ES-I3 (cell line): ENCODE data around the gene SLC6A9.

Experiments used
- H3K36me3 ChIP-seq: 2 replicates; pipeline ENCODE4 v1.6.1; 2013; ENCODE audit warnings: mild to moderate bottlenecking, low read length, control low read depth, moderate library complexity; ENCODE audit not compliant: insufficient read depth
- H3K4me1 ChIP-seq: 2 replicates; pipeline ENCODE4 v1.6.1; 2013; ENCODE audit warnings: mild to moderate bottlenecking, control low read depth, low read length; ENCODE audit not compliant: insufficient read depth
- H3K9ac ChIP-seq: 2 replicates; pipeline ENCODE4 v1.6.1; 2013; ENCODE audit warnings: low read depth, mild to moderate bottlenecking, low read length, moderate library complexity
- H3K9me3 ChIP-seq: 2 replicates; pipeline ENCODE4 v1.6.1; 2013; ENCODE audit warnings: mild to moderate bottlenecking, low read length, moderate library complexity; ENCODE audit not compliant: control insufficient read depth, insufficient read depth

SLC6A9 gene

DNA sequence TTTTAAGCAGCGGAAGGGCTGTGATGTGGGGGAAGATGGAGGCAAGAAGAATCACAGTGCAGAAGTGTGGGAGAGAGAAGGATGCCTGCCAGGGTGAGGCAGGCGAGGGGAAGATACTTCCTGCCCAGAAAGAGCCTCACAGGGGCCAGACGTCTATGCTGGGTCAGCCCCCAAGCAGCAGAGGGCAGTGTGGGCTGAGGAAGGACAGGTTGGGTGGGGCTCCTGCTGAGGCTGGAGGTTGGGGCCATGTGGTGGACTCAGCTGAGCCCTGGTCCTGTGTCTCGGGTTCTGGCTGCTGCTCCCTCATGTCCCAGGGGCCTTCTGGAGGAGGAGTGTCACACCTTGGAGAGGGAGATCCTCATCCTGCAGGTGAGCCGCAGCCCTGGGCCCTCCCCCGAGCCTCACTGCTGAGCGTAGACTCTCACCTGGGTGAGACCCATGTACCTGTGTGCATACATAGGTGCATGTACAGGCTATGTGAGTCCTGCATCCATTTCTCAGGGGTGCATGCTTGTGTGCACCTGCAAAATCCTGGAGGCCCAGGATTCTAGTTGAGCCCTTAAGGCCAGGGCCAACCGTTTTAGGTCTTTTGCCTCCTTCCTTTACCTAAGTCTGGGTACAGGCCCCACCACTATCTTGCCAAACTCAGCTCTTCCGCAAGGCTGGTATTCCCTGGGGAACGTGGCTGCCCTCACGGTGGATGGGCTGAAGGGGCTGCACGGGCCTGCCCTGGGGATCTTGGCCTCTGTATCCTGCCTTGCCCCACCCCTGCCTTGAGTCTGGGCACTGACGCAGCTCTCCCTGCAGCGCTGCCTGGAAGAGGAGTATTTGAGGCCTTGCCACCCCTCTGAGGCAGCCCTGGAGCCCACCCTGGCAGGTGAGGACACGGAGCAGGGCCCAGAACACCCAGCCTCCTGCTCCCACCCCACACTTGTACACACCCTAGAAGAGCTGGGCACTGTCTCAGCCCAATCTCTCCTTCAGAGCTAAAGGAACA is 36.2 kb downstream of the SLC6A9 start:
- Histone ChIP-seq H3K36me3 (no peaks in the 10 kb centered on the region), H3K9me3 (no peaks in the 10 kb centered on the region), H3K4me1 (no peaks in the 10 kb centered on the region; the same call in 1 of the 2 replicates), H3K9ac (no peak overlapping the region)

DNA sequence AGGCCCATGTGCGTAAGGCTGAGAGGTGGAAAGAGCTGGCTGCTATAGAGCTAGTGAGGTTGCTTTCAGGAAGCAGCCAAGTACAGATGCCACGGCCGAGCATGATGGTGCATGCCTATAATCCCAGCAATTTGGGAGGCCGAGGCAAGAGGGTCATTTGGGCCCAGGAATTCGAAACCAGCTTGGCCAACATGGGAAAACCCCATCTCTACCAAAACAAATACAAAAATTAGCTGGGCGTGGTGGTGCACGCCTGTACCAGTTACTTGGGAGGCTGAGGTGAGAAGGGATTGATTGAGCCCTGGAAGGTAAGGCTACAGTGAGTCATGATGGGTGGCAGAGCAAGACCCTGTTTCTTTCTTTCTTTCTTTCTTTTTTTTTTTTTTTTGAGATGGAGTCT is 37.2 kb downstream of the SLC6A9 start:
- H3K9ac ChIP-seq: no peak overlapping the region
- no peaks in the 10 kb centered on the region; the same call in 1 of the 2 replicates for H3K4me1 ChIP-seq
- no peaks in the 10 kb centered on the region for H3K36me3 ChIP-seq
- H3K9me3 ChIP-seq: no peaks in the 10 kb centered on the region

DNA sequence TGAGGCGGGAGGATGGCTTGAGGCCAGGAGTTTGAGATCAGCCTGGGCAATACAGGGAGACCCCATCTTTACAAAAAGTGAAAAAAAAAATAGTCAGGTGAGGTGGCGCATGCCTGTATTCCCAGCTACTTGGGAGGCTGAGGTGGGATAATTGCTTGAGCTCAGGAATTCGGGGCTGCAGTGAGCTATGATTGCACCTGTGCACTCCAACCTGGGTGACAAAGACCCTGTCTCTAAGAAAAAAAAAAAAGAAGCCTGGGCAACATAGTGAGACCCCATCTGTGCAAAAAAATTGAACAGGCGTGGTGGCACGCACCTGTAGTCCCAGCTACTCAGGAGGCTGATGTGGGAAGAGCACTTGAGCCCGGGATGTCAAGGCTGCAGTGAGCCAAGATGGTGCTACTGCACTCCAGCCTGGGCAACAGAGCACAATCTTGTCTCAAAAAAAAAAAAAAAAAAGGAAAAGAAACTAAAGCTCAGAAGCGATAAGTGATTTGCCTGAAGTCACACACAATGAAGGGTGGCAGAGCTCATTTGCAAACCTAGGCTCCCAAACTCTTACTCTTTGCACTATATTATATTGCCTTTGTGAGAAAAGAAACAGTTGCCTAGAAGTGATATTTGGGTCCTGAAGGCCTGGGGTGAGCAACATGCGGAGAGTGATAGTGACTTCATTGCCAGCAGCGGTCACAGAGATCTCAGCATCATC is 37.9 kb downstream of the SLC6A9 start:
- H3K9ac ChIP-seq: no peak overlapping the region
- no peaks in the 10 kb centered on the region for H3K36me3 ChIP-seq
- no peaks in the 10 kb centered on the region; the same call in 1 of the 2 replicates for H3K4me1 ChIP-seq
- H3K9me3 ChIP-seq: no peaks in the 10 kb centered on the region

GRCh38 chr1:43992232-43992995 is 38.8 kb downstream of the SLC6A9 start:
- peak overlapping the region; percentile 82 for H3K9ac ChIP-seq
- H3K36me3 ChIP-seq: no peaks in the 10 kb centered on the region
- H3K4me1 ChIP-seq: no peaks in the 10 kb centered on the region; the same call in 1 of the 2 replicates
- H3K9me3 ChIP-seq: no peaks in the 10 kb centered on the region

GRCh38 chr1:43991476-43992231 is 39.6 kb downstream of the SLC6A9 start, which contains the start of gene CCDC24:
CCDC24 (plus strand) TSS chr1:43991599; CDS start chr1:43991879, 280 bp downstream.
- H3K36me3 ChIP-seq: no peaks in the 10 kb centered on the region
- H3K9ac ChIP-seq: peak within 1 kb of the TSS; percentile 82
- no peaks in the 10 kb centered on the region for H3K9me3 ChIP-seq
- H3K4me1 ChIP-seq: no peaks in the 10 kb centered on the region; the same call in 1 of the 2 replicates

- H3K9ac ChIP-seq: peak overlapping the region; percentile 82
Measured at GRCh38 chr1:43991200-43991475, 40.1 kb downstream of the SLC6A9 start.

DNA sequence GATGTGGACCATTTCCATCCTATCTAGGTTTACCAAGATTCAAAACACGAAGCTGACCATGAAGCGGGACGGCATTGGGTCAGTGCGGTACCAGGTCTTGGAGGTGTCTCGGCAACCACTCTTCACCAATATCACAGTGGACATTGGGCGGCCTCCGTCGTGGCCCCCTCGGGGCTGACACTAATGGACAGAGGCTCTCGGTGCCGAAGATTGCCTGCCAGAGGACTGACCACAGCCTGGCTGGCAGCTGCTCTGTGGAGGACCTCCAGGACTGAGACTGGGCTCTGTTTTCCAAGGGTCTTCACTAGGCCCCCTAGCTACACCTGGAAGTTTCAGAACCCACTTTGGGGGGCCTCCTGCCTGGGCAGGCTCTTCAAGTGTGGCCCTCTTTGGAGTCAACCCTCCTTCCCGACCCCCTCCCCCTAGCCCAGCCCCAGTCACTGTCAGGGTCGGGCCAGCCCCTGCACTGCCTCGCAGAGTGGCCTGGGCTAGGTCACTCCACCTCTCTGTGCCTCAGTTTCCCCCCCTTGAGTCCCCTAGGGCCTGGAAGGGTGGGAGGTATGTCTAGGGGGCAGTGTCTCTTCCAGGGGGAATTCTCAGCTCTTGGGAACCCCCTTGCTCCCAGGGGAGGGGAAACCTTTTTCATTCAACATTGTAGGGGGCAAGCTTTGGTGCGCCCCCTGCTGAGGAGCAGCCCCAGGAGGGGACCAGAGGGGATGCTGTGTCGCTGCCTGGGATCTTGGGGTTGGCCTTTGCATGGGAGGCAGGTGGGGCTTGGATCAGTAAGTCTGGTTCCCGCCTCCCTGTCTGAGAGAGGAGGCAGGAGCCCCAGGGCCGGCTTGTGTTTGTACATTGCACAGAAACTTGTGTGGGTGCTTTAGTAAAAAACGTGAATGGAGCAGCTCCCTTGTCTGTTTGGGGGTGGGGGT is 40.7 kb downstream of the SLC6A9 start:
- no peaks in the 10 kb centered on the region; the same call in 1 of the 2 replicates for H3K4me1 ChIP-seq
- peak overlapping the region; percentile 82 for H3K9ac ChIP-seq
- H3K9me3 ChIP-seq: no peaks in the 10 kb centered on the region
- H3K36me3 ChIP-seq: no peaks in the 10 kb centered on the region

More at GRCh38 chr1:43991200-43991475, 40.1 kb downstream of the SLC6A9 start:
- H3K36me3 ChIP-seq: no peaks in the 10 kb centered on the region
- H3K4me1 ChIP-seq: no peaks in the 10 kb centered on the region; the same call in 1 of the 2 replicates
- no peaks in the 10 kb centered on the region for H3K9me3 ChIP-seq

GRCh38 chr1:43987159-43987902 is 43.9 kb downstream of the SLC6A9 start:
- H3K9me3 ChIP-seq: no peaks in the 10 kb centered on the region
- no peaks in the 10 kb centered on the region for H3K4me1 ChIP-seq
- H3K9ac ChIP-seq: no peak overlapping the region
- no peaks in the 10 kb centered on the region for H3K36me3 ChIP-seq

DNA sequence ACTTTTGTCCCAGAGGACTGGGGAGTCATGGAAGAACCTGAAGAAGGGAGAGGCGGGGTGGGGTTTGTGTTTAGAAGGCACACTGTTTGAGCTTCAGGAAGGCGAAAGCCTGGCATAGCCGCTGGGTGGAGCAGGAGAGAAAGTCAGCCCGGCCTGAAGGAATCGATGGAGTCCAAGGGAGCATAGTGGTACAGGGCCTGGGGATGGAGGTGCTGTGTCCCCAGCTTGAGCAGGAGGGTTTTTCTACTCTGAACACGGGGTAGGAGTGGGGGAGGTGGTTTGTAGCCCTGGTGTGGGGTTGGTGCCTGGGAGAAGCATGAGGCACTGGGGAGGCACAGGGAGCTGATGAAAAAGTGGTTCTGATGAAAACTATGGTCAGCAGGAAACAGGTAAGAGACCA is 44.5 kb downstream of the SLC6A9 start:
- H3K4me1 ChIP-seq: no peaks in the 10 kb centered on the region
- no peaks in the 10 kb centered on the region for H3K36me3 ChIP-seq
- no peak overlapping the region for H3K9ac ChIP-seq
- no peaks in the 10 kb centered on the region for H3K9me3 ChIP-seq

DNA sequence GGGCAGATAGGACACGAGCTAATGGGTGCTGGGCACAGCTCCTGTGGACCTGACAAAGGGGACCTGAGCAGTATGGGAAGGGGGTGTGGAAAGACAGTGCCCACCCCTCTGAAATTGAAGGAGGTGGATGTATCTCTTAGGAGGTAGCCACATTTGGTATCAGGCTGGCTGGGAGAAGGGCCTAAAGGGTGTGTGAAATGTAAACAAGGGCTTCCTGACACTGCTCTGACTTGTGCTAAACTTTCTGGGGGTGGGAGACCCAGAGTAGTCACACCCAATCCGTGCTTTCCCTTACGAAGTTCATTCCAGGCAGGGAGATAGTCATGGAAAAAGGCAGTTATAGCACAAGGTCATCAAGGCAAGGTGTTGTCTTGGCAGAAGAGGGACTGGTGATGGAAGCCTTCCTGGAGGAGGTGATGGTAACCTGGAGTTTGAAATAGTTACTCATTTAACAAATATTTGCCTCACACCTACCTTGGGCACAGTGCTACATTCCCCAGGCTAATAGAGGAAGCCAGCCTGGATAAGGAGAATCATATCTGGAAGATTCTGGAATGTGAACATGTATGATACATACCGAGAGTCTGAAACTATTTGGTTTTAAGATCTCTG is 45.2 kb downstream of the SLC6A9 start:
- H3K9me3 ChIP-seq: no peaks in the 10 kb centered on the region
- no peaks in the 10 kb centered on the region for H3K4me1 ChIP-seq
- no peaks in the 10 kb centered on the region; the same call in 1 of the 2 replicates for H3K36me3 ChIP-seq
- H3K9ac ChIP-seq: no peak overlapping the region

- Histone ChIP-seq H3K4me1 (0 out of 2 replicates have a peak, but pooled peaks cover 6% of the 10 kb centered on the region), H3K9ac (no peak overlapping the region), H3K36me3 (no peaks in the 10 kb centered on the region; the same call in 1 of the 2 replicates), H3K9me3 (no peaks in the 10 kb centered on the region)
Measured at GRCh38 chr1:43984855-43985254, 46.4 kb downstream of the SLC6A9 start.
